ENCODE results near the gene FBXO27.

Gene FBXO27

DNA sequence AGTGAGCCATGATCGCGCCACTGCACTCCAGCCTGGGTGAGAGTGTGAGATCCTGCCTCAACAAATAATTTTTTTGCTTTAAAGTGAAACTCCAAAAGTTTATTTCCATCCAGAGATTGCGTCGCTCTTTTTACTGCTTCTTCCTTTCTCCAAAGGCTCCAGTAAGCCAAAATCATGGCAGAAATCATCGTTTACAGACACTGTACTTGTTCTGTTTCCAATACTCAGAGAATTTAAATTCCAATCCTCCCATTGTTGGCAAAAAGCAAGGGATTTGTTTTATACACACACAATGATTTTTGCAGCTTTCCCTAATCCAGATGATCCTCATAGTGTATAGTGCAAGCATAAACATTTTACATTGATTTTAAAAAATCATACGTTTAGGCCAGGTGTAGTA is 15.3 kb downstream of the FBXO27 start:
- TF ChIP-seq, protein P1, sequence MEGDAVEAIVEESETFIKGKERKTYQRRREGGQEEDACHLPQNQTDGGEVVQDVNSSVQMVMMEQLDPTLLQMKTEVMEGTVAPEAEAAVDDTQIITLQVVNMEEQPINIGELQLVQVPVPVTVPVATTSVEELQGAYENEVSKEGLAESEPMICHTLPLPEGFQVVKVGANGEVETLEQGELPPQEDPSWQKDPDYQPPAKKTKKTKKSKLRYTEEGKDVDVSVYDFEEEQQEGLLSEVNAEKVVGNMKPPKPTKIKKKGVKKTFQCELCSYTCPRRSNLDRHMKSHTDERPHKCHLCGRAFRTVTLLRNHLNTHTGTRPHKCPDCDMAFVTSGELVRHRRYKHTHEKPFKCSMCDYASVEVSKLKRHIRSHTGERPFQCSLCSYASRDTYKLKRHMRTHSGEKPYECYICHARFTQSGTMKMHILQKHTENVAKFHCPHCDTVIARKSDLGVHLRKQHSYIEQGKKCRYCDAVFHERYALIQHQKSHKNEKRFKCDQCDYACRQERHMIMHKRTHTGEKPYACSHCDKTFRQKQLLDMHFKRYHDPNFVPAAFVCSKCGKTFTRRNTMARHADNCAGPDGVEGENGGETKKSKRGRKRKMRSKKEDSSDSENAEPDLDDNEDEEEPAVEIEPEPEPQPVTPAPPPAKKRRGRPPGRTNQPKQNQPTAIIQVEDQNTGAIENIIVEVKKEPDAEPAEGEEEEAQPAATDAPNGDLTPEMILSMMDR (conservative IDR thresholded peaks at IDR 0.05; ENCODE audit: low read length), result no peak
- no peak for TF ChIP-seq EZH2phosphoT487 (IDR thresholded peaks at IDR 0.05; ENCODE audit: borderline replicate concordance)
- H2AFZ ChIP-seq (ENCODE audit: low read length), result no peak overlapping the region
- no peaks in the 10 kb centered on the region for H3K79me2 ChIP-seq (ENCODE audit: insufficient read depth, low read length)
- H3K36me3 ChIP-seq (ENCODE audit: insufficient read depth, low read length), result no peaks in the 10 kb centered on the region
- H4K20me1 ChIP-seq (ENCODE audit: insufficient read depth, low read length, poor library complexity, severe bottlenecking), result no peaks in the 10 kb centered on the region
- no peak overlapping the region for H3K4me2 ChIP-seq (ENCODE audit: low read depth, low read length, poor library complexity, severe bottlenecking)
- no peak overlapping the region for H3K4me3 ChIP-seq (ENCODE audit: low read length, poor library complexity, severe bottlenecking)
- no peaks in the 10 kb centered on the region for H3K9me2 ChIP-seq (replicated peaks; ENCODE audit: low read depth, low read length)
- no peaks in the 10 kb centered on the region for H3F3A ChIP-seq (ENCODE audit: low read depth)
- H3K4me1 ChIP-seq (ENCODE audit: insufficient read depth, low read length, poor library complexity, severe bottlenecking), result no peaks in the 10 kb centered on the region
- no peak overlapping the region for H3K9ac ChIP-seq (ENCODE audit: low read depth, low read length, poor library complexity, severe bottlenecking)
- H3K9me3 ChIP-seq (ENCODE audit: insufficient read depth, low read depth, low read length), result no peaks in the 10 kb centered on the region
- peaks cover 5% of the 10 kb centered on the region for H3K27me3 ChIP-seq (ENCODE audit: insufficient read depth, low read length, poor library complexity, severe bottlenecking)

DNA sequence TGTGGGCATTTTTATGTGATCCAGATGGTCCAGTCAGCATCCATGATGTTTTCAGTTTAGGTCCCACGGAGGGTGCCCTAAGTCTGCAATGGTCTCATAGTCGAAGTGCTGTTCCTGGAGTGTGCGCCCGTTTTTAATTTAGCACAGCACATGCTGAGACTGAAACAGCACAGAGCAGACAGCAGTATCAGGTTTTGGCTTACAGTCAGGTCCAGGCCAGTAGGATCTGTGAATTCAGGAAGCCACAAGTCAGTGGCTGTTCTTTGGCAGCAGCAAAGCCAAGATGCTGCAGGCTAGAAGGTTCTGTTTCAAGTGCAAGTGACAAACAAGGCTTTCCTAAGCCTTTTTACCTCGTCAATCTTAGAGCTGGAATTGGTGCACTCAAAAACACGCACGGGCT is 18.3 kb downstream of the FBXO27 start:
- no peaks in the 10 kb centered on the region for H3K36me3 ChIP-seq (ENCODE audit: insufficient read depth, low read length)
- no peak overlapping the region for H3K4me3 ChIP-seq (ENCODE audit: low read length, poor library complexity, severe bottlenecking)
- no peaks in the 10 kb centered on the region for H3K4me1 ChIP-seq (ENCODE audit: insufficient read depth, low read length, poor library complexity, severe bottlenecking)
- no peaks in the 10 kb centered on the region for H3K79me2 ChIP-seq (ENCODE audit: insufficient read depth, low read length)
- TF ChIP-seq, protein P1 (conservative IDR thresholded peaks at IDR 0.05; ENCODE audit: low read length), result no peak
- peaks cover 5% of the 10 kb centered on the region for H3K27me3 ChIP-seq (ENCODE audit: insufficient read depth, low read length, poor library complexity, severe bottlenecking)
- no peaks in the 10 kb centered on the region for H4K20me1 ChIP-seq (ENCODE audit: insufficient read depth, low read length, poor library complexity, severe bottlenecking)
- H3K9me3 ChIP-seq (ENCODE audit: insufficient read depth, low read depth, low read length), result no peaks in the 10 kb centered on the region
- no peak overlapping the region for H2AFZ ChIP-seq (ENCODE audit: low read length)
- H3K9ac ChIP-seq (ENCODE audit: low read depth, low read length, poor library complexity, severe bottlenecking), result no peak overlapping the region
- no peaks in the 10 kb centered on the region for H3F3A ChIP-seq (ENCODE audit: low read depth)
- no peaks in the 10 kb centered on the region for H3K9me2 ChIP-seq (replicated peaks; ENCODE audit: low read depth, low read length)
- H3K4me2 ChIP-seq (ENCODE audit: low read depth, low read length, poor library complexity, severe bottlenecking), result no peak overlapping the region

DNA sequence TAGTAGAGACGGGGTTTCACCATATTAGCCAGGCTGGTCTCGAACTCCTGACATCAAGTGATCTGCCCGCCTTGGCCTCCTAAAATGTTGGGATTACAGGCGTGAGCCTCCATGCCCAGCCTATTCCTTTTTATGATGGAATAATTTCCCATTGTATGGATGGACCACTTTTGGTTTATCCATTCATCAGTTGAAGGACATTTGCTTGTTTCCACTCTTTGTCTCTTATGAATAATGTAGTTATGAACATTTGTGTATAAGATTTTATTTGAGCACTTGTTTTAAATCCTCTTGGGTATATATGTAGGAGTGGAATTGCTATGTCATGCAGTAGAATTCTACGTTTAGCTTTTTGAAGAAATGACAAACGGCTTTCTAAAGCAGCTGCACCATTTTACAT is 23.3 kb downstream of the FBXO27 start:
- no peaks in the 10 kb centered on the region for H3K9me3 ChIP-seq (ENCODE audit: insufficient read depth, low read depth, low read length)
- no peak overlapping the region for H3K4me2 ChIP-seq (ENCODE audit: low read depth, low read length, poor library complexity, severe bottlenecking)
- peaks cover 3% of the 10 kb centered on the region for H3K4me1 ChIP-seq (ENCODE audit: insufficient read depth, low read length, poor library complexity, severe bottlenecking)
- no peak overlapping the region for H2AFZ ChIP-seq (ENCODE audit: low read length)
- no peak for TF ChIP-seq EZH2phosphoT487 (IDR thresholded peaks at IDR 0.05; ENCODE audit: borderline replicate concordance)
- TF ChIP-seq, protein P1 (conservative IDR thresholded peaks at IDR 0.05; ENCODE audit: low read length), result no peak
- no peaks in the 10 kb centered on the region for H3K9me2 ChIP-seq (replicated peaks; ENCODE audit: low read depth, low read length)
- H3K4me3 ChIP-seq (ENCODE audit: low read length, poor library complexity, severe bottlenecking), result no peak overlapping the region
- no peaks in the 10 kb centered on the region for H3F3A ChIP-seq (ENCODE audit: low read depth)
- no peaks in the 10 kb centered on the region for H3K79me2 ChIP-seq (ENCODE audit: insufficient read depth, low read length)
- H4K20me1 ChIP-seq (ENCODE audit: insufficient read depth, low read length, poor library complexity, severe bottlenecking), result no peaks in the 10 kb centered on the region
- no peak overlapping the region for H3K9ac ChIP-seq (ENCODE audit: low read depth, low read length, poor library complexity, severe bottlenecking)
- H3K27me3 ChIP-seq (ENCODE audit: insufficient read depth, low read length, poor library complexity, severe bottlenecking), result no peaks in the 10 kb centered on the region
- no peaks in the 10 kb centered on the region for H3K36me3 ChIP-seq (ENCODE audit: insufficient read depth, low read length)

All from Loucy (cell line).